HepG2 (cell line): Measurements from ENCODE around the gene SEMA3F. TPM values are rescaled to one million over a fixed set of nuclear protein-coding genes. Genes with fewer than 3 reads are reported as not detected.
A peak's percentile ranks its signal among the peaks of the same experiment; 100 is the strongest.

Experiments
- BCL6 ChIP-seq: IDR thresholded peaks from 2 replicates; pipeline ENCODE4 v1.6.1; 2016; ENCODE audit warnings: missing genetic modification reagents, missing compliant biosample characterization
- CEBPB ChIP-seq: IDR thresholded peaks from 2 replicates; pipeline ENCODE4 v1.6.1; 2011; ENCODE audit warnings: low read depth, low read length, improper control_type of control experiment, borderline replicate concordance
- HIVEP1 ChIP-seq: sonication (generic); formaldehyde crosslinking; IDR thresholded peaks from 2 replicates; pipeline ENCODE4 v1.4.0; 2020; ENCODE audit warnings: mild to moderate bottlenecking, missing genetic modification reagents
- KLF13 ChIP-seq: sonication (generic); formaldehyde crosslinking; IDR thresholded peaks from 2 replicates; pipeline ENCODE4 v1.4.0; 2020; ENCODE audit warnings: mild to moderate bottlenecking, missing genetic modification reagents
- RAD51 ChIP-seq: fragments of 450-650 bp; IDR thresholded peaks from 2 replicates; pipeline ENCODE4 v1.6.1; 2016; ENCODE audit warnings: borderline replicate concordance
- RXRB ChIP-seq: IDR thresholded peaks from 2 replicates; pipeline ENCODE4 v1.6.1; 2016; ENCODE audit warnings: borderline replicate concordance, missing genetic modification reagents, missing compliant biosample characterization
- SATB2 ChIP-seq: sonication (generic); formaldehyde crosslinking; IDR thresholded peaks from 2 replicates; pipeline ENCODE4 v1.5.0; 2020; ENCODE audit warnings: missing genetic modification reagents
- SMC3 ChIP-seq: IDR thresholded peaks from 2 replicates; pipeline ENCODE4 v1.6.1; 2011; ENCODE audit warnings: low read length, improper control_type of control experiment
- SOX6 ChIP-seq, 2 experiments: fragments of 450-650 bp in 1 of 2; sonication (generic) in 1 of 2; formaldehyde crosslinking in 1 of 2; IDR thresholded peaks; 2 replicates each; pipeline versions ENCODE4 v1.4.0 to v1.6.1; 2017 to 2020; ENCODE audit warnings: antibody characterized with exemption in 1 of 2, mild to moderate bottlenecking in 1 of 2, missing genetic modification reagents in 1 of 2
- SSRP1 ChIP-seq: IDR thresholded peaks from 2 replicates; pipeline ENCODE4 v1.6.1; 2016; ENCODE audit warnings: control low read depth
- TARDBP ChIP-seq: sonication (generic); formaldehyde crosslinking; IDR thresholded peaks from 2 replicates; pipeline ENCODE4 v1.8.0; 2022; ENCODE audit warnings: mild to moderate bottlenecking, missing genetic modification reagents
- ZNF34 ChIP-seq: sonication (generic); formaldehyde crosslinking; IDR thresholded peaks from 2 replicates; pipeline ENCODE4 v1.4.0; 2020; ENCODE audit warnings: mild to moderate bottlenecking, missing genetic modification reagents, borderline replicate concordance
- ZNF547 ChIP-seq: sonication (generic); formaldehyde crosslinking; IDR thresholded peaks from 2 replicates; pipeline ENCODE4 v1.5.1; 2020; ENCODE audit warnings: mild to moderate bottlenecking, missing genetic modification reagents
- ZSCAN21 ChIP-seq: sonication (generic); formaldehyde crosslinking; IDR thresholded peaks from 2 replicates; pipeline ENCODE4 v1.8.0; 2022; ENCODE audit warnings: mild to moderate bottlenecking, missing genetic modification reagents, moderate library complexity, borderline replicate concordance
- ZSCAN29 ChIP-seq: sonication (generic); formaldehyde crosslinking; conservative IDR thresholded peaks from 2 replicates; pipeline ENCODE4 v1.4.0; 2020; ENCODE audit warnings: mild to moderate bottlenecking, missing genetic modification reagents
- polyA plus RNA-seq, 8 experiments: library from polyadenylated mRNA; depleted of rRNA in 3 of 8; stranded (reverse) in 7 of 8; unstranded in 1 of 8; fragments of >200 nt; fragmentation: Illumina TruSeq in 4 of 8; extraction: Trizol in 4 of 8; gene quantifications; 2 replicates each; pipeline versions ENCODE4 v1.2.1 to v1.2.3, GENCODE V29; 2011 to 2016; ENCODE audit warnings: low read depth in 4 of 8, missing spikeins in 1 of 8, mixed read lengths in 1 of 8; ENCODE audit not compliant: insufficient read depth in 1 of 8
- total RNA-seq, 5 experiments: library from RNA; depleted of rRNA; stranded (reverse); fragments of >200 nt; fragmentation: Illumina TruSeq; extraction: Trizol; gene quantifications; 2 replicates each; pipeline ENCODE4 v1.2.3, GENCODE V29; 2016; ENCODE audit warnings: low read depth in 1 of 5
- TF ChIP-seq, protein P1 (sequence below): sonication (generic); formaldehyde crosslinking; IDR thresholded peaks from 2 replicates; pipeline ENCODE4 v1.4.0; 2020; ENCODE audit warnings: missing genetic modification reagents, borderline replicate concordance
- TF ChIP-seq, protein P2 (sequence below): sonication (generic); formaldehyde crosslinking; conservative IDR thresholded peaks from 2 replicates; pipeline ENCODE4 v1.8.0; 2022; ENCODE audit warnings: low read depth, missing genetic modification reagents
- TF ChIP-seq, protein P3 (sequence below): sonication (generic); formaldehyde crosslinking; IDR thresholded peaks from 2 replicates; pipeline ENCODE4 v1.4.0; 2020; ENCODE audit warnings: low read depth, missing genetic modification reagents
- TF ChIP-seq, protein P4 (sequence below): IDR thresholded peaks from 2 replicates; pipeline ENCODE4 v1.6.1; 2012; ENCODE audit warnings: low read length, improper control_type of control experiment

The SEMA3F gene
- total and polyA plus RNA-seq, 2 of the 13 experiments (the other 11 are each of a cell fraction or from before 2014, with no cell fraction given) = 7.6 to 17.2 TPM

DNA sequence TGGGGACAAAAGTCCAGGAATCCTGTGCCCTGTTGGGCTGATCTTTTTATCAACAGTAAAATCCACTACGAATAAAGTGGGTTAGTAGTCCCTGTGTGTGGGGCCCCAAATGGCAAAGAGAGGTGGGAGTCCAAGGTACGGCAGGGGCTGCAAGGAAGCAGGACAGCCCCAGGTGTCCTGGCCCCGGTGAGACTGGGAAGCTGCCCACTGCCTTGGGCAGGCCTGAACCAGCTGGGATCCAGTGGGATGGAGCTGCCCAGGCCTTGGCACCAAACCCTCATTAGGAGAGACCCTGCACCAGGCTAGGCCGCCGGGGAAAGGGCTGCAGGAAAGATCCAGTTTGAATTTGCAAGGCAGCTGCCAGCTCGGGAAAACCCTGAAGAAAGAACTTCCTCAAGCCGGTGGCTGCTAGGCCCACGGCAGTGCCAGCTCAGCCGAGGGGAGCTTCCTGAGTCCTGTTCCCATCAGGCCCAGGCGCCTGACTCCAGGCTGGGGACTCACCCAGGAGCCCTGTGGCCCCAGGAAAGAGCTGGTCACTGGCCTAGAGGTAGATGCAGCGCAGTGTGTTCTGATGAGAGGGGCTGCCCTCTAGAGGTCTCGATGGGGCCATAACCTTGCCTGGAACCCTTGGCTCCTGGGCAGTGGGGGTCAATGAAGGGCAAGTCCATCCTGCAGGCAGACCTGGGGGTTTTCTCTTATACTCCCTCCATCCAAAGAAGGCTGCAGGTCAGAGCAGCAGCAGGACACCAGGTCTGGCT is 66.5 kb downstream of the SEMA3F start (continued):
- TF ChIP-seq ZNF34 = 0 out of 2 replicates have a peak, but pooled peaks have one; percentile 21
- TF ChIP-seq KLF13 (CRISPR knock-in tag) = no peak
- TF ChIP-seq ZSCAN21 (CRISPR knock-in tag) = peak; percentile 16; the same call in 1 of the 2 replicates
- peak; percentile 59; the same call in 1 of the 2 replicates for TF ChIP-seq TARDBP
- peak; percentile 56; the same call in 1 of the 2 replicates for TF ChIP-seq HIVEP1 (CRISPR knock-in tag)
- TF ChIP-seq, protein P1, sequence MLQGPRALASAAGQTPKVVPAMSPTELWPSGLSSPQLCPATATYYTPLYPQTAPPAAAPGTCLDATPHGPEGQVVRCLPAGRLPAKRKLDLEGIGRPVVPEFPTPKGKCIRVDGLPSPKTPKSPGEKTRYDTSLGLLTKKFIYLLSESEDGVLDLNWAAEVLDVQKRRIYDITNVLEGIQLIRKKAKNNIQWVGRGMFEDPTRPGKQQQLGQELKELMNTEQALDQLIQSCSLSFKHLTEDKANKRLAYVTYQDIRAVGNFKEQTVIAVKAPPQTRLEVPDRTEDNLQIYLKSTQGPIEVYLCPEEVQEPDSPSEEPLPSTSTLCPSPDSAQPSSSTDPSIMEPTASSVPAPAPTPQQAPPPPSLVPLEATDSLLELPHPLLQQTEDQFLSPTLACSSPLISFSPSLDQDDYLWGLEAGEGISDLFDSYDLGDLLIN (CRISPR knock-in tag) = no peak
- 0 out of 2 replicates have a peak, but pooled peaks have one; percentile 51 for TF ChIP-seq ZSCAN29 (CRISPR knock-in tag)
- peak; percentile 73 for TF ChIP-seq RXRB
- no peak for TF ChIP-seq RAD51
- TF ChIP-seq, protein P2, sequence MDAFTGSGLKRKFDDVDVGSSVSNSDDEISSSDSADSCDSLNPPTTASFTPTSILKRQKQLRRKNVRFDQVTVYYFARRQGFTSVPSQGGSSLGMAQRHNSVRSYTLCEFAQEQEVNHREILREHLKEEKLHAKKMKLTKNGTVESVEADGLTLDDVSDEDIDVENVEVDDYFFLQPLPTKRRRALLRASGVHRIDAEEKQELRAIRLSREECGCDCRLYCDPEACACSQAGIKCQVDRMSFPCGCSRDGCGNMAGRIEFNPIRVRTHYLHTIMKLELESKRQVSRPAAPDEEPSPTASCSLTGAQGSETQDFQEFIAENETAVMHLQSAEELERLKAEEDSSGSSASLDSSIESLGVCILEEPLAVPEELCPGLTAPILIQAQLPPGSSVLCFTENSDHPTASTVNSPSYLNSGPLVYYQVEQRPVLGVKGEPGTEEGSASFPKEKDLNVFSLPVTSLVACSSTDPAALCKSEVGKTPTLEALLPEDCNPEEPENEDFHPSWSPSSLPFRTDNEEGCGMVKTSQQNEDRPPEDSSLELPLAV = no peak
- TF ChIP-seq, protein P3, sequence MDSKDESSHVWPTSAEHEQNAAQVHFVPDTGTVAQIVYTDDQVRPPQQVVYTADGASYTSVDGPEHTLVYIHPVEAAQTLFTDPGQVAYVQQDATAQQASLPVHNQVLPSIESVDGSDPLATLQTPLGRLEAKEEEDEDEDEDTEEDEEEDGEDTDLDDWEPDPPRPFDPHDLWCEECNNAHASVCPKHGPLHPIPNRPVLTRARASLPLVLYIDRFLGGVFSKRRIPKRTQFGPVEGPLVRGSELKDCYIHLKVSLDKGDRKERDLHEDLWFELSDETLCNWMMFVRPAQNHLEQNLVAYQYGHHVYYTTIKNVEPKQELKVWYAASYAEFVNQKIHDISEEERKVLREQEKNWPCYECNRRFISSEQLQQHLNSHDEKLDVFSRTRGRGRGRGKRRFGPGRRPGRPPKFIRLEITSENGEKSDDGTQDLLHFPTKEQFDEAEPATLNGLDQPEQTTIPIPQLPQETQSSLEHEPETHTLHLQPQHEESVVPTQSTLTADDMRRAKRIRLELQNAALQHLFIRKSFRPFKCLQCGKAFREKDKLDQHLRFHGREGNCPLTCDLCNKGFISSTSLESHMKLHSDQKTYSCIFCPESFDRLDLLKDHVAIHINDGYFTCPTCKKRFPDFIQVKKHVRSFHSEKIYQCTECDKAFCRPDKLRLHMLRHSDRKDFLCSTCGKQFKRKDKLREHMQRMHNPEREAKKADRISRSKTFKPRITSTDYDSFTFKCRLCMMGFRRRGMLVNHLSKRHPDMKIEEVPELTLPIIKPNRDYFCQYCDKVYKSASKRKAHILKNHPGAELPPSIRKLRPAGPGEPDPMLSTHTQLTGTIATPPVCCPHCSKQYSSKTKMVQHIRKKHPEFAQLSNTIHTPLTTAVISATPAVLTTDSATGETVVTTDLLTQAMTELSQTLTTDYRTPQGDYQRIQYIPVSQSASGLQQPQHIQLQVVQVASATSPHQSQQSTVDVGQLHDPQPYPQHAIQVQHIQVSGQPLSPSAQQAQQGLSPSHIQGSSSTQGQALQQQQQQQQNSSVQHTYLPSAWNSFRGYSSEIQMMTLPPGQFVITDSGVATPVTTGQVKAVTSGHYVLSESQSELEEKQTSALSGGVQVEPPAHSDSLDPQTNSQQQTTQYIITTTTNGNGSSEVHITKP (CRISPR knock-in tag) = peak; percentile 75; the same call in 1 of the 2 replicates
- TF ChIP-seq SMC3 = peak; percentile 79
- TF ChIP-seq CEBPB = no peak
- no peak; the same call in 1 of the 2 replicates for TF ChIP-seq BCL6 (CRISPR knock-in tag)
- TF ChIP-seq SATB2 (CRISPR knock-in tag) = no peak
- TF ChIP-seq SSRP1 (CRISPR knock-in tag) = 0 out of 2 replicates have a peak, but pooled peaks have one; percentile 51
- TF ChIP-seq, protein P4, sequence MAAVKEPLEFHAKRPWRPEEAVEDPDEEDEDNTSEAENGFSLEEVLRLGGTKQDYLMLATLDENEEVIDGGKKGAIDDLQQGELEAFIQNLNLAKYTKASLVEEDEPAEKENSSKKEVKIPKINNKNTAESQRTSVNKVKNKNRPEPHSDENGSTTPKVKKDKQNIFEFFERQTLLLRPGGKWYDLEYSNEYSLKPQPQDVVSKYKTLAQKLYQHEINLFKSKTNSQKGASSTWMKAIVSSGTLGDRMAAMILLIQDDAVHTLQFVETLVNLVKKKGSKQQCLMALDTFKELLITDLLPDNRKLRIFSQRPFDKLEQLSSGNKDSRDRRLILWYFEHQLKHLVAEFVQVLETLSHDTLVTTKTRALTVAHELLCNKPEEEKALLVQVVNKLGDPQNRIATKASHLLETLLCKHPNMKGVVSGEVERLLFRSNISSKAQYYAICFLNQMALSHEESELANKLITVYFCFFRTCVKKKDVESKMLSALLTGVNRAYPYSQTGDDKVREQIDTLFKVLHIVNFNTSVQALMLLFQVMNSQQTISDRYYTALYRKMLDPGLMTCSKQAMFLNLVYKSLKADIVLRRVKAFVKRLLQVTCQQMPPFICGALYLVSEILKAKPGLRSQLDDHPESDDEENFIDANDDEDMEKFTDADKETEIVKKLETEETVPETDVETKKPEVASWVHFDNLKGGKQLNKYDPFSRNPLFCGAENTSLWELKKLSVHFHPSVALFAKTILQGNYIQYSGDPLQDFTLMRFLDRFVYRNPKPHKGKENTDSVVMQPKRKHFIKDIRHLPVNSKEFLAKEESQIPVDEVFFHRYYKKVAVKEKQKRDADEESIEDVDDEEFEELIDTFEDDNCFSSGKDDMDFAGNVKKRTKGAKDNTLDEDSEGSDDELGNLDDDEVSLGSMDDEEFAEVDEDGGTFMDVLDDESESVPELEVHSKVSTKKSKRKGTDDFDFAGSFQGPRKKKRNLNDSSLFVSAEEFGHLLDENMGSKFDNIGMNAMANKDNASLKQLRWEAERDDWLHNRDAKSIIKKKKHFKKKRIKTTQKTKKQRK = no peak
- TF ChIP-seq ZNF547 = peak; percentile 61; the same call in 1 of the 2 replicates
- no peak for TF ChIP-seq SOX6 (IDR thresholded peaks at IDR 0.05)
- peak; percentile 60 for TF ChIP-seq SOX6 (CRISPR knock-in tag; IDR thresholded peaks at IDR 0.05)
